ENCODE results near the gene POLR2F. TPM values are rescaled to one million over a fixed set of nuclear protein-coding genes. Genes with fewer than 3 reads are reported as not detected.

POLR2F gene
- total RNA-seq, 1 experiment from 2014 or later = 68.1 TPM

GRCh38 chr22:38005943-38006342, 52.4 kb downstream of the POLR2F start:
- no peak for DNase-seq (ENCODE audit: low spot score)

GRCh38 chr22:38006906-38007305, 53.4 kb downstream of the POLR2F start:
- no peak for DNase-seq (ENCODE audit: low spot score)

GRCh38 chr22:38007330-38007902, 53.9 kb downstream of the POLR2F start:
- DNase-seq (ENCODE audit: low spot score) = no peak

- DNase-seq (ENCODE audit: low spot score) = no peak
These were observed 55.7 kb downstream of the POLR2F start for GRCh38 chr22:38009000-38009806.

GRCh38 chr22:38012604-38013072, 59.1 kb downstream of the POLR2F start:
- DNase-seq (ENCODE audit: low spot score) = no peak

- no peak for DNase-seq (ENCODE audit: low spot score)
These were observed 60.6 kb downstream of the POLR2F start for GRCh38 chr22:38014083-38014482.

- DNase-seq (ENCODE audit: low spot score) = no peak
These were observed 63.0 kb downstream of the POLR2F start for GRCh38 chr22:38016182-38017151.

GRCh38 chr22:38017272-38017920, 63.9 kb downstream of the POLR2F start:
- no peak for DNase-seq (ENCODE audit: low spot score)

- DNase-seq (ENCODE audit: low spot score) = no peak
These were observed 64.7 kb downstream of the POLR2F start for GRCh38 chr22:38017939-38018885.

Other genes starting within 250 kb of the POLR2F start
- gene GCAT, start 145.8 kb upstream of the POLR2F start, total RNA-seq (2014; rRNA removed; shearing (Covaris generic)) = 8.8 and 11.4 TPM in 2 replicates
- gene GALR3, start 130.3 kb upstream of the POLR2F start, total RNA-seq (2014; rRNA removed; shearing (Covaris generic)) = not detected in 2 replicates
- gene ANKRD54, start 109.4 kb upstream of the POLR2F start, total RNA-seq (2014; rRNA removed; shearing (Covaris generic)) = 22.4 and 30.5 TPM in 2 replicates
- 161 and 170 TPM in 2 replicates for gene EIF3L, start 104.3 kb upstream of the POLR2F start, total RNA-seq (2014; rRNA removed; shearing (Covaris generic))
- gene MICALL1, start 47.4 kb upstream of the POLR2F start, total RNA-seq (2014; rRNA removed; shearing (Covaris generic)) = 40.3 and 45.6 TPM in 2 replicates
- 0.10 TPM in 1 of 2 replicates, not detected in the other for gene C22orf23, start 98 bp upstream of the POLR2F start, total RNA-seq (2014; rRNA removed; shearing (Covaris generic))
- not detected in 2 replicates for gene SOX10, start 30.9 kb downstream of the POLR2F start, total RNA-seq (2014; rRNA removed; shearing (Covaris generic))
- 6.5 and 10.7 TPM in 2 replicates for gene PICK1, start 103.7 kb downstream of the POLR2F start, total RNA-seq (2014; rRNA removed; shearing (Covaris generic))
- not detected in 2 replicates for gene SLC16A8, start 130.5 kb downstream of the POLR2F start, total RNA-seq (2014; rRNA removed; shearing (Covaris generic))
- gene BAIAP2L2, start 157.0 kb downstream of the POLR2F start, total RNA-seq (2014; rRNA removed; shearing (Covaris generic)) = not detected in 2 replicates
- gene PLA2G6, start 228.1 kb downstream of the POLR2F start, total RNA-seq (2014; rRNA removed; shearing (Covaris generic)) = 6.2 and 10.1 TPM in 2 replicates
- 4.7 and 9.9 TPM in 2 replicates for gene MAFF, start 248.3 kb downstream of the POLR2F start, total RNA-seq (2014; rRNA removed; shearing (Covaris generic))

All from A172 (cell line).